MM.1S (cell line): ENCODE results near the gene MBD4.

Experiments used
- DNase-seq: peaks from one replicate; pipeline ENCODE4 v3.0.0-alpha.2; 2015
- H2AFZ ChIP-seq: fragments of 300-600 bp; sonication (generic); 2 replicates; pipeline ENCODE4 v1.6.0; 2016; ENCODE audit warnings: antibody characterized with exemption, low read length
- H3F3A ChIP-seq: fragments of 300-600 bp; sonication (generic); 2 replicates; pipeline ENCODE4 v1.6.1; 2016; ENCODE audit warnings: mild to moderate bottlenecking, antibody characterized with exemption, low read length, moderate library complexity, mixed read lengths; ENCODE audit not compliant: insufficient read depth
- H3K27ac ChIP-seq: fragments of 300-600 bp; sonication (generic); 2 replicates; pipeline ENCODE4 v1.5.1; 2016; ENCODE audit warnings: mild to moderate bottlenecking, low read length
- H3K27me3 ChIP-seq: fragments of 300-600 bp; sonication (generic); replicated peaks from 2 replicates; pipeline ENCODE4 v1.6.0; 2016; ENCODE audit warnings: low read length; ENCODE audit not compliant: insufficient read depth
- H3K36me3 ChIP-seq: fragments of 300-600 bp; sonication (generic); replicated peaks from 2 replicates; pipeline ENCODE4 v1.6.1; 2016; ENCODE audit warnings: mild to moderate bottlenecking, low read length, mixed read lengths; ENCODE audit not compliant: insufficient read depth
- H3K4me1 ChIP-seq: fragments of 300-600 bp; sonication (generic); 2 replicates; pipeline ENCODE4 v1.6.1; 2016; ENCODE audit warnings: low read length, mixed read lengths
- H3K4me2 ChIP-seq: fragments of 300-600 bp; sonication (generic); 2 replicates; pipeline ENCODE4 v1.6.0; 2016; ENCODE audit warnings: low read depth, low read length
- H3K4me3 ChIP-seq: fragments of 300-600 bp; sonication (generic); 2 replicates; pipeline ENCODE4 v1.5.1; 2016; ENCODE audit warnings: low read length, mixed read lengths
- H3K79me2 ChIP-seq: fragments of 300-600 bp; sonication (generic); 2 replicates; pipeline ENCODE4 v1.6.1; 2016; ENCODE audit warnings: mixed run types, low read length, mixed read lengths
- H3K9ac ChIP-seq: fragments of 300-600 bp; sonication (generic); 2 replicates; pipeline ENCODE4 v1.6.1; 2016; ENCODE audit warnings: low read length, mixed read lengths
- H3K9me2 ChIP-seq: fragments of 300-600 bp; sonication (generic); replicated peaks from 2 replicates; pipeline ENCODE4 v1.6.1; 2016; ENCODE audit warnings: mild to moderate bottlenecking, low read length, mixed read lengths; ENCODE audit not compliant: insufficient read depth
- H3K9me3 ChIP-seq: fragments of 300-600 bp; sonication (generic); replicated peaks from 2 replicates; pipeline ENCODE4 v1.6.1; 2016; ENCODE audit warnings: mild to moderate bottlenecking, low read length, mixed read lengths; ENCODE audit not compliant: insufficient read depth
- H4K20me1 ChIP-seq: fragments of 300-600 bp; sonication (generic); 2 replicates; pipeline ENCODE4 v1.6.1; 2016; ENCODE audit warnings: mild to moderate bottlenecking, low read length, moderate library complexity, mixed read lengths; ENCODE audit not compliant: insufficient read depth
- EZH2 ChIP-seq: fragments of 300-600 bp; sonication (generic); optimal IDR thresholded peaks from 2 replicates; pipeline ENCODE3; 2017; ENCODE audit warnings: low read depth, mild to moderate bottlenecking, antibody characterized with exemption, low read length, mixed read lengths
- EZH2phosphoT487 ChIP-seq: fragments of 300-600 bp; sonication (generic); IDR thresholded peaks from 2 replicates; pipeline ENCODE4 v1.6.1; 2018; ENCODE audit warnings: antibody characterized with exemption, low read length
- TF ChIP-seq, protein P1 (sequence below): fragments of 300-600 bp; sonication (generic); IDR thresholded peaks from 2 replicates; pipeline ENCODE4 v1.5.1; 2016; ENCODE audit warnings: antibody characterized with exemption, low read length, mixed read lengths

MBD4 gene

DNA sequence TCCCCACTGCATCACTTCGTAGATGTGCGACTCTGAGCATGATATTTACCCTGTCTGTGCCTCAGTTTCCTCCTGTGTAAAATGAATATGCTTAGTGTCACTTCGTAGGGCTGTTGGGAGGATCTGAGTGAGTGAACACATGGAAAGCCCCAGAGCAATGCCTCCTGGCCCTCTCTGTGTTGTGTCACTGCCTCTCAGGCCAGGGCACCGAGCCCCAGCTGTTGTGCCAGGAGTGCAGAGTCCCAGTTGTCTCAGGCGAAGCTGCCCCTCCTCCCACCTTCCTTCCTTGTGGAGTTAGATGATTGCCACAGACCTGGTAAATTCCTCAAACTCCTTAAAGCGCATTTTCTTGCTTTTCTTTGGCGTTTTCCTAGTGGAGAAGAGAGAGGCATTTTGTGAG is 37.5 kb downstream of the MBD4 start:
- TF ChIP-seq EZH2 (no peak), EZH2phosphoT487 (no peak)
- TF ChIP-seq, protein P1, sequence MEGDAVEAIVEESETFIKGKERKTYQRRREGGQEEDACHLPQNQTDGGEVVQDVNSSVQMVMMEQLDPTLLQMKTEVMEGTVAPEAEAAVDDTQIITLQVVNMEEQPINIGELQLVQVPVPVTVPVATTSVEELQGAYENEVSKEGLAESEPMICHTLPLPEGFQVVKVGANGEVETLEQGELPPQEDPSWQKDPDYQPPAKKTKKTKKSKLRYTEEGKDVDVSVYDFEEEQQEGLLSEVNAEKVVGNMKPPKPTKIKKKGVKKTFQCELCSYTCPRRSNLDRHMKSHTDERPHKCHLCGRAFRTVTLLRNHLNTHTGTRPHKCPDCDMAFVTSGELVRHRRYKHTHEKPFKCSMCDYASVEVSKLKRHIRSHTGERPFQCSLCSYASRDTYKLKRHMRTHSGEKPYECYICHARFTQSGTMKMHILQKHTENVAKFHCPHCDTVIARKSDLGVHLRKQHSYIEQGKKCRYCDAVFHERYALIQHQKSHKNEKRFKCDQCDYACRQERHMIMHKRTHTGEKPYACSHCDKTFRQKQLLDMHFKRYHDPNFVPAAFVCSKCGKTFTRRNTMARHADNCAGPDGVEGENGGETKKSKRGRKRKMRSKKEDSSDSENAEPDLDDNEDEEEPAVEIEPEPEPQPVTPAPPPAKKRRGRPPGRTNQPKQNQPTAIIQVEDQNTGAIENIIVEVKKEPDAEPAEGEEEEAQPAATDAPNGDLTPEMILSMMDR: no peak

DNA sequence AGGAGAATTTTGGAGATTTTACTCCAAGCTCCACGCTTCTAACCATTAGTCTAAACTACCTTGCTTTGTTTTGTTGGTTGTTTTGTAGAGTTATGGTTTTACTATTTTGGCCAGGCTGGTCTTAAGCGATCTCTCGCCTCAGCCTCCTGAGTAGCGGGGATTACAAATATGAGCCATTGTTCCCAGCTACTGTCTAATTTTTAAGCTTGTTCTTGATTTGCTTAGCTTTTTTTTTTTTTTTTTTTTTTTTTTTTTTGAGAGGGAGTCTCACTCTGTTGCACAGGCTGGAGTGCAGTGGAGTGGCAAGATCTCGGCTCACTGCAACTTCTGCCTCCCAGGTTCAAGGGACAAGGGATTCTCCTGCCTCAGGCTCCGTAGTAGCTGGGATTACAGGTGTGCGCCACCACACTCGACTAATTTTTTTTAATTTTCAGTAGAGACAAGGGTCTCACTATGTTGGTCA is 39.8 kb downstream of the MBD4 start:
- H4K20me1 ChIP-seq: no peaks in the 10 kb centered on the region
- peaks cover 5% of the 10 kb centered on the region; the same call in 1 of the 2 replicates for H3K4me1 ChIP-seq
- peak overlapping the region; percentile 80; the same call in 1 of the 2 replicates for H3K9ac ChIP-seq
- no peak for DNase-seq
- TF ChIP-seq, protein P1: no peak
- TF ChIP-seq EZH2 (no peak), EZH2phosphoT487 (no peak)
- H3K4me2 ChIP-seq: peak overlapping the region; percentile 81
- no peaks in the 10 kb centered on the region for H3K36me3 ChIP-seq
- H3K27me3 ChIP-seq: no peaks in the 10 kb centered on the region
- H3K9me2 ChIP-seq: no peaks in the 10 kb centered on the region
- H3K9me3 ChIP-seq: no peaks in the 10 kb centered on the region
- H3F3A ChIP-seq: no peaks in the 10 kb centered on the region
- H3K79me2 ChIP-seq: peaks cover 43% of the 10 kb centered on the region
- H3K27ac ChIP-seq: no peak overlapping the region
- H3K4me3 ChIP-seq: peak overlapping the region; percentile 68
- peak overlapping the region; percentile 55 for H2AFZ ChIP-seq

More for the DNA sequence above, 37.5 kb downstream of the MBD4 start:
- Histone ChIP-seq H3K9me2 (no peaks in the 10 kb centered on the region), H3K27me3 (no peaks in the 10 kb centered on the region), H3F3A (no peaks in the 10 kb centered on the region), H3K4me3 (no peak overlapping the region), H2AFZ (no peak overlapping the region), H3K4me1 (peaks cover 5% of the 10 kb centered on the region; the same call in 1 of the 2 replicates), H3K9me3 (no peaks in the 10 kb centered on the region), H4K20me1 (no peaks in the 10 kb centered on the region), H3K4me2 (no peak overlapping the region), H3K79me2 (peaks cover 21% of the 10 kb centered on the region), H3K9ac (no peak overlapping the region), H3K36me3 (no peaks in the 10 kb centered on the region), H3K27ac (no peak overlapping the region)
- no peak for DNase-seq

DNA sequence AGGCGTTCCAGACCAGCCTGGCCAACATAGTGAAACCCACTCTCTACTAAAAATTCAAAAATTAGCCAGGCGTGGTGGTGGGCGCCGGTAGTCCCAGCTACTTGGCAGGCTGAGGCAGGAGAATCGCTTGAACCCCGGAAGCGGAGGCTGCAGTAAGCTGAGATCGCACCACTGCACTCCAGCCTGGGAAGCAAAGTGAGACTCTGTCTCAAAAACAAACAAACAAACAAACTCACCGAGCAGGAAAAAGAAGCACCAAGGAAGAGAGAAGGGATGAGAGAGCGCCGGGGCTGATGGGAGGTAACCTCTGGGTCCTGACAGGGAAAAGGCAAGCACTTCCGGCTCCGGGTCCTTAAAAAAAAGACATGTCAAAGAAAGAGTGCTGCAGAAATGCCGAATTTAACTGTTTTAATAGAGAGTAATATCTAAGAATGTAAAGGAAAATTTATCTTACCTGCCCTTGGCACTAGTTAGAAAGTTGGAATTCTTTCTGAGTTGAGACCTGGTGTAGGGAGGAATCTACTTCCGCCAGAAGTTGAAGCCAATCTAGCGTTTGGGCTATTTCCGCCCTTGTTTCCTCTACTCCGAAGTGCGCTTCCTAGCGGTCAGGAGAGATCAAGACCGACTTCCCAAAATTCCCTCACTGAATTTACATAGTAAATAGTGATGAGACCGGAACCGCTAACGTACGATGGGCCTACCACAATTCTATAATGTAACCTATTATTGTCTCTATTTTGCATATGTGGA is 40.4 kb downstream of the MBD4 start:
- H3K27ac ChIP-seq: peak overlapping the region; percentile 40; the same call in 1 of the 2 replicates
- no peak for TF ChIP-seq EZH2
- TF ChIP-seq, protein P1: peak; percentile 84
- peak; percentile 92 for DNase-seq

More for the DNA sequence above, 40.4 kb downstream of the MBD4 start:
- no peaks in the 10 kb centered on the region for H3K9me2 ChIP-seq
- H4K20me1 ChIP-seq: no peaks in the 10 kb centered on the region
- H3K27me3 ChIP-seq: no peaks in the 10 kb centered on the region
- H3K79me2 ChIP-seq: peaks cover 49% of the 10 kb centered on the region
- H3F3A ChIP-seq: no peaks in the 10 kb centered on the region
- H3K4me3 ChIP-seq: peak overlapping the region; percentile 68
- H3K9me3 ChIP-seq: no peaks in the 10 kb centered on the region
- H2AFZ ChIP-seq: peak overlapping the region; percentile 55
- H3K4me1 ChIP-seq: peaks cover 5% of the 10 kb centered on the region; the same call in 1 of the 2 replicates
- no peaks in the 10 kb centered on the region for H3K36me3 ChIP-seq
- peak overlapping the region; percentile 81 for H3K4me2 ChIP-seq
- peak overlapping the region; percentile 80 for H3K9ac ChIP-seq
